HAP-1 (cell line): Measurements from ENCODE around the gene CA9.
"Not testable (repeated sequence)": the region's sequence is repeated elsewhere in the genome, so short reads cannot be mapped to it uniquely, and the experiment has no call there.

Experiments
- DNase-seq, 2 experiments: peaks; one replicate each; pipeline ENCODE4 v3.0.0-alpha.2; 2016 to 2020; ENCODE audit warnings: low spot score in 2 of 2
- H3K27me3 ChIP-seq: fragments of 250-450 bp; sonication (Bioruptor Pico); 2 replicates; pipeline ENCODE4 v1.5.1; 2020; ENCODE audit warnings: low read depth, mild to moderate bottlenecking, moderate library complexity
- H3K36me3 ChIP-seq: fragments of 250-450 bp; sonication (Bioruptor Pico); replicated peaks from 2 replicates; pipeline ENCODE4 v1.5.1; 2020; ENCODE audit warnings: mild to moderate bottlenecking
- H3K4me1 ChIP-seq: fragments of 250-450 bp; sonication (Bioruptor Pico); 2 replicates; pipeline ENCODE4 v1.5.1; 2020; ENCODE audit warnings: mild to moderate bottlenecking
- H3K4me3 ChIP-seq: fragments of 250-450 bp; sonication (Bioruptor Pico); 2 replicates; pipeline ENCODE4 v1.5.1; 2020; ENCODE audit warnings: mild to moderate bottlenecking, moderate library complexity
- H3K9me3 ChIP-seq: fragments of 250-450 bp; sonication (Bioruptor Pico); 2 replicates; pipeline ENCODE4 v1.5.1; 2020; ENCODE audit warnings: mild to moderate bottlenecking, moderate library complexity
- in situ Hi-C: fragments of 300-500 bp; cut with MboI; formaldehyde crosslinking; loops from 3 replicates; pipeline ENCODE4 v1.14.3; 2020; ENCODE audit warnings: low sequenced_read_pairs, inconsistent platforms, mixed read lengths

The CA9 gene

GRCh38 chr9:35673132-35674024 is at the start of gene CA9:
TSS of gene CA9 (plus strand) at chr9:35673928. CDS start at chr9:35673960, 32 bp downstream.
- H3K4me3 ChIP-seq = no peak within 1 kb of the TSS
- in situ Hi-C loops = no loop called here
- H3K4me1 ChIP-seq = no peaks in the 10 kb centered on the region
- no peaks in the 10 kb centered on the region for H3K27me3 ChIP-seq
- H3K9me3 ChIP-seq = no peaks in the 10 kb centered on the region
- no peak for DNase-seq
- H3K36me3 ChIP-seq = no peaks in the 10 kb centered on the region

DNA sequence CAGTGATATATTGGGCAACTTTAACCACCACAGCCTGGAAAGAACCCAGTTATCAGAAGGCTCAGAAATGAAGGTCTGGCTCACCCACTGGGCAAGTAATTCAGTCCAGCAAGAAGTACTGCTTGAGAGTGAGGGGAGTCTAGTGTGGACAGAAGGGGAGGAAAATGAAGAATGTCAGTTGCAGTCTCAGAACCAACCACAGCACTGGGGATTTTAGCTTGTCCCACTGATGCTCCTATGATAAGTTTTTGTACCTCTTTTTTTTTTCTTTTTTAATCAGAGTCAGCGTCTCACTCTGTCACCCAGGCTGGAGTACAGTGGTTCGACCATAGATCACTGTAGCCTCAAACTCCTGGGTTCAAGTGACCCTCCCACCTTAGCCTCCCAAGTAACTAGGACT is 46.2 kb upstream of the CA9 start:
- no peaks in the 10 kb centered on the region; the same call in 1 of the 2 replicates for H3K4me1 ChIP-seq
- no peaks in the 10 kb centered on the region for H3K9me3 ChIP-seq
- in situ Hi-C loops = no loop called here
- H3K36me3 ChIP-seq = no peaks in the 10 kb centered on the region
- DNase-seq = no peak
- no peak overlapping the region for H3K4me3 ChIP-seq
- H3K27me3 ChIP-seq = no peaks in the 10 kb centered on the region

- no peak for DNase-seq
- no peaks in the 10 kb centered on the region for H3K36me3 ChIP-seq
- H3K4me1 ChIP-seq = no peaks in the 10 kb centered on the region; the same call in 1 of the 2 replicates
- in situ Hi-C loops = no loop called here
- no peaks in the 10 kb centered on the region for H3K27me3 ChIP-seq
- H3K9me3 ChIP-seq = no peaks in the 10 kb centered on the region
- no peak overlapping the region for H3K4me3 ChIP-seq
Measured at GRCh38 chr9:35628389-35628991, 45.2 kb upstream of the CA9 start.

GRCh38 chr9:35629597-35629996 is 44.1 kb upstream of the CA9 start:
- no peak overlapping the region for H3K4me3 ChIP-seq
- no peaks in the 10 kb centered on the region for H3K9me3 ChIP-seq
- no peaks in the 10 kb centered on the region; the same call in 1 of the 2 replicates for H3K4me1 ChIP-seq
- no peaks in the 10 kb centered on the region for H3K27me3 ChIP-seq
- no peaks in the 10 kb centered on the region for H3K36me3 ChIP-seq
- DNase-seq = no peak
- in situ Hi-C loops = no loop called here

- H3K27me3 ChIP-seq = no peaks in the 10 kb centered on the region
- no peaks in the 10 kb centered on the region for H3K36me3 ChIP-seq
- H3K9me3 ChIP-seq = no peaks in the 10 kb centered on the region
- H3K4me1 ChIP-seq = no peaks in the 10 kb centered on the region; the same call in 1 of the 2 replicates
- no peak overlapping the region for H3K4me3 ChIP-seq
- DNase-seq = no peak
- in situ Hi-C loops = no loop called here
Measured at GRCh38 chr9:35635730-35636129, 38.0 kb upstream of the CA9 start.

GRCh38 chr9:35636135-35636876 is 37.4 kb upstream of the CA9 start:
- Histone ChIP-seq H3K4me3 (no peak overlapping the region), H3K9me3 (no peaks in the 10 kb centered on the region), H3K27me3 (no peaks in the 10 kb centered on the region), H3K36me3 (no peaks in the 10 kb centered on the region), H3K4me1 (no peaks in the 10 kb centered on the region)
- DNase-seq = no peak
- in situ Hi-C loops = no loop called here

GRCh38 chr9:35636877-35637246 is 36.9 kb upstream of the CA9 start:
- H3K9me3 ChIP-seq, H3K27me3 ChIP-seq, DNase-seq, H3K36me3 ChIP-seq, in situ Hi-C loops, H3K4me1 ChIP-seq, H3K4me3 ChIP-seq: not testable (repeated sequence)

DNA sequence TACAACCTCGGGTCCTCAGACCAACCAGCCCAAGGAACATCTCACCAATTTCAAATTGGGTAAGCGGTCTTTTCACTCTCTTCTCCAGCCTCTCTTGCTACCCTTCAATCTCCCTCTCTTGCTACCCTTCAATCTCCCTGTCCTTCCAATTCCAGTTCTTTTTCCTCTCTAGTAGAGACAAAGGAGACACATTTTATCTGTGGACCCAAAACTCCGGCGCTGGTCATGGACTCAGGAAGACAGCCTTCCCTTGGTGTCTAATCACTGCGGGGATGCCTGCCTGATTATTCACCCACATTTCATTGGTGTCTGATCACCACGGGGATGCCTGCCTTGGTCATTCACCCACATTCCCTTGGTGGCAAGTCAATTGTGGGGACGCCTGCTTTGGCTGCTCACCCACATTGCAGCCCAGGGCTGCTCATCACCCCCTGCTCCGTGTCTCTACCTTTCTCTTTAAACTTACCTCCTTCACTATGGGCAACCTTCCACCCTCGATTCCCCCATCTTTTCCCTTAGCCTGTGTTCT is 36.2 kb upstream of the CA9 start:
- H3K4me1 ChIP-seq, H3K9me3 ChIP-seq, H3K36me3 ChIP-seq, in situ Hi-C loops, H3K27me3 ChIP-seq, DNase-seq, H3K4me3 ChIP-seq: not testable (repeated sequence)

DNA sequence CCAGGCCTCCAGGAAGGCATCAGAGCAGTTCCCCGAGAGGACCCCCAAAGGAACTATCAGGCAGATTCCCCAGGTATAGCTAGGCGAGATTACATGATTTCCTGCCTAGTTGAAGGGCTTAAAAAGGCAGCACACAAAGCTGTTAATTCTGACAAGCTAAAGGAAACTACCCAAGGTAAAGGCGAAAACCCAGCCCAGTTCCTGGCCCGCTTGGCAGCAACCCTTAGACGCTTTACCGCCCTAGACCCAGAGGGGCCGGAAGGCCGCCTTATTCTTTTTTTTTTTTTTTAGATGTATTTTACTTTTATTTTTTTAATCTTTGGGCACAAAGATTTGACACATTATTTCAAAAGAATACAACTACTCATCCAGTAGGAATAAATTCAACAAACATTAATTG is 35.0 kb upstream of the CA9 start:
- H3K36me3 ChIP-seq, H3K9me3 ChIP-seq, H3K27me3 ChIP-seq, DNase-seq, in situ Hi-C loops, H3K4me3 ChIP-seq, H3K4me1 ChIP-seq: not testable (repeated sequence)

GRCh38 chr9:35639225-35639624 is 34.5 kb upstream of the CA9 start:
- H3K4me3 ChIP-seq, H3K27me3 ChIP-seq, in situ Hi-C loops, DNase-seq, H3K4me1 ChIP-seq, H3K9me3 ChIP-seq, H3K36me3 ChIP-seq: not testable (repeated sequence)

GRCh38 chr9:35639631-35640030 is 34.1 kb upstream of the CA9 start:
- no peaks in the 10 kb centered on the region for H3K4me1 ChIP-seq
- no peak overlapping the region for H3K4me3 ChIP-seq
- H3K27me3 ChIP-seq = no peaks in the 10 kb centered on the region
- no peaks in the 10 kb centered on the region for H3K9me3 ChIP-seq
- no peak for DNase-seq
- no peaks in the 10 kb centered on the region for H3K36me3 ChIP-seq
- in situ Hi-C loops = no loop called here

- H3K4me1 ChIP-seq, H3K4me3 ChIP-seq, DNase-seq, H3K36me3 ChIP-seq, H3K27me3 ChIP-seq, H3K9me3 ChIP-seq, in situ Hi-C loops: not testable (repeated sequence)
Measured at GRCh38 chr9:35640431-35640830, 33.3 kb upstream of the CA9 start.

GRCh38 chr9:35641478-35641877 is 32.2 kb upstream of the CA9 start:
- DNase-seq = not testable (repeated sequence)

GRCh38 chr9:35643046-35643445 is 30.7 kb upstream of the CA9 start:
- in situ Hi-C loops = no loop called here
- DNase-seq = no peak

More at GRCh38 chr9:35641478-35641877, 32.2 kb upstream of the CA9 start:
- H3K4me3 ChIP-seq, H3K27me3 ChIP-seq, H3K36me3 ChIP-seq, H3K9me3 ChIP-seq, H3K4me1 ChIP-seq, in situ Hi-C loops: not testable (repeated sequence)

More at GRCh38 chr9:35643046-35643445, 30.7 kb upstream of the CA9 start:
- H3K4me1 ChIP-seq = peaks cover 9% of the 10 kb centered on the region
- no peaks in the 10 kb centered on the region for H3K27me3 ChIP-seq
- no peak overlapping the region for H3K4me3 ChIP-seq
- H3K36me3 ChIP-seq = no peaks in the 10 kb centered on the region
- no peaks in the 10 kb centered on the region for H3K9me3 ChIP-seq
